ENCODE measurements around the gene PIGO. TPM values are rescaled to one million over a fixed set of nuclear protein-coding genes. Genes with fewer than 3 reads are reported as not detected.

PIGO gene
- total and polyA plus RNA-seq, 2 of the 8 experiments (the other 6 are each of a cell fraction or from before 2014, with no cell fraction given), result 20.5 to 31.3 TPM

DNA sequence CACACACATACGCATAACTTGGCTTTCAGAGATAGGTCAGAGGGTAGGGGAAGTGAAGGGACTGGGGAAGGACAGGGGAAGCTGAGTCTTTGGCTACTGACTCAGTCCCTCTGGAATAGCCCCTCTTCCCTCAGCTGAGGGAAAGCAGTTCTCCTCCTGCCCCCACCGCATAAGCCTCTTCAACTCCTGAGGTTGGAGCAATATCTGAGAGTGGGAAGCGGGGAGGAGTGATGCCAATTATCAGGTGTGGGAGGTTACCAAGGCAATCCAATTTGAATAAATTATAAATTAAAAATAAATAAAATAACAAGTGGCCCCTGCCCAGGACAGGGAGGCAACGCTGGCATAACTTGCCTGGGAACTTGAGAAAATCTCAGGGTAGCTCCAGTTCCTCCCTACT lies 8.2 kb upstream of the PIGO start (continued):
- TF ChIP-seq, protein P1, sequence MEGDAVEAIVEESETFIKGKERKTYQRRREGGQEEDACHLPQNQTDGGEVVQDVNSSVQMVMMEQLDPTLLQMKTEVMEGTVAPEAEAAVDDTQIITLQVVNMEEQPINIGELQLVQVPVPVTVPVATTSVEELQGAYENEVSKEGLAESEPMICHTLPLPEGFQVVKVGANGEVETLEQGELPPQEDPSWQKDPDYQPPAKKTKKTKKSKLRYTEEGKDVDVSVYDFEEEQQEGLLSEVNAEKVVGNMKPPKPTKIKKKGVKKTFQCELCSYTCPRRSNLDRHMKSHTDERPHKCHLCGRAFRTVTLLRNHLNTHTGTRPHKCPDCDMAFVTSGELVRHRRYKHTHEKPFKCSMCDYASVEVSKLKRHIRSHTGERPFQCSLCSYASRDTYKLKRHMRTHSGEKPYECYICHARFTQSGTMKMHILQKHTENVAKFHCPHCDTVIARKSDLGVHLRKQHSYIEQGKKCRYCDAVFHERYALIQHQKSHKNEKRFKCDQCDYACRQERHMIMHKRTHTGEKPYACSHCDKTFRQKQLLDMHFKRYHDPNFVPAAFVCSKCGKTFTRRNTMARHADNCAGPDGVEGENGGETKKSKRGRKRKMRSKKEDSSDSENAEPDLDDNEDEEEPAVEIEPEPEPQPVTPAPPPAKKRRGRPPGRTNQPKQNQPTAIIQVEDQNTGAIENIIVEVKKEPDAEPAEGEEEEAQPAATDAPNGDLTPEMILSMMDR (IDR thresholded peaks at IDR 0.05; ENCODE audit: control extremely low read depth in 1 of 3, insufficient read depth in 1 of 3, low read depth in 1 of 3, low read length in 3 of 3), result no peak
- TF ChIP-seq BCL11A (IDR thresholded peaks at IDR 0.05; ENCODE audit: low read depth in 2 of 2, low read length in 2 of 2), result no peak
- no peak for TF ChIP-seq KDM1A (IDR thresholded peaks at IDR 0.05; ENCODE audit: borderline replicate concordance, low read length)
- no peak for TF ChIP-seq KDM5A (IDR thresholded peaks at IDR 0.05; ENCODE audit: low read length)
- TF ChIP-seq ZNF274 (IDR thresholded peaks at IDR 0.05; ENCODE audit: borderline replicate concordance, extremely low read depth, low read length), result no peak
- no peak for TF ChIP-seq CREB1 (IDR thresholded peaks at IDR 0.05)
- TF ChIP-seq CBX8 (IDR thresholded peaks at IDR 0.05; ENCODE audit: borderline replicate concordance, low read depth, low read length), result no peak
